HG02588 (cell line): ENCODE measurements around the gene PLCD3.
"Not testable (repeated sequence)": the region's sequence is repeated elsewhere in the genome, so short reads cannot be mapped to it uniquely, and the experiment has no call there.

Experiments used
- ATAC-seq: cut with Tn5 transposase; IDR thresholded peaks from one replicate; pipeline ENCODE4 v1.9.1; 2021; ENCODE audit warnings: mild to moderate bottlenecking, moderate library complexity; ENCODE audit not compliant: unreplicated experiment

The PLCD3 gene

DNA sequence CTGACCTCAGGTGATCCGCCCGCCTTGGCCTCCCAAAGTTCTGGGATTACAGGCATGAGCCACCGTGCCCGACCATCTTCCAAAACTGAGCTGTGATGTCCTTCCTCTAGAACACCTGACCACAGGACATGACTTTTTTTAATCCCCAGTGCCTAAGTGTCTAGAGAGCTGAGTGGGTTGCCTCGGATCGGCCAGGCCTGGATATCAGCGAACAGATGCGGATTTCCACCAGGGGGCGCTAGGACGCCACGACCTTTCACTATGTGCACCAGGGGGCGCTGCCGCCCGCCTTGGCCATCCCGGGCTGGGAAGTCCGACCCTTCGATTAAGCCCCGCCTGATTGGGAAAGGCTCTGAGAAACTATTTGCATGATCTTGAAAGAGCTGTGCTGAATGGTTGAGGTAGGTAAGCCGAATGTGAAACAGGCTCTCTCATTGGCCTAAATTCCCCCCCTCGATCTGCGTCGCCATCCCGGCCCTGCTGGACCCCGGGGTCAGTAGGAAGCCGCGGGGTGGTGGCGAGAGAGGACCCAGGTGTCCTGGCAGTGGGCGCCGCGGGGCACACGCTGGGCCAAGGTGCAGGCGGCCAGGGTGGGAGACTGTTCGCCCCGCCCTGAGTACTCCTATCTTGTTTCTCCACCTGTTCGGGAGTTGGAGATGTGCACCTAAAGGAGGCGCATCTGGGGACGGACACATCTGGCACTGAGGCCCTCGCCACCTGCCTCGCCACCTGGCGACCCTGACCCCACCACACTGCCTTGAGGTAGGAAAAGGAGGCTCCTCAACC lies 3.1 kb upstream of the PLCD3 start, which contains the start of gene ACBD4:
TSS of gene ACBD4 (plus strand) at position 496 of the 786 bp plus-strand sequence. CDS start 458 bp downstream, outside the sequence.
- ATAC-seq: peak; percentile 70

DNA sequence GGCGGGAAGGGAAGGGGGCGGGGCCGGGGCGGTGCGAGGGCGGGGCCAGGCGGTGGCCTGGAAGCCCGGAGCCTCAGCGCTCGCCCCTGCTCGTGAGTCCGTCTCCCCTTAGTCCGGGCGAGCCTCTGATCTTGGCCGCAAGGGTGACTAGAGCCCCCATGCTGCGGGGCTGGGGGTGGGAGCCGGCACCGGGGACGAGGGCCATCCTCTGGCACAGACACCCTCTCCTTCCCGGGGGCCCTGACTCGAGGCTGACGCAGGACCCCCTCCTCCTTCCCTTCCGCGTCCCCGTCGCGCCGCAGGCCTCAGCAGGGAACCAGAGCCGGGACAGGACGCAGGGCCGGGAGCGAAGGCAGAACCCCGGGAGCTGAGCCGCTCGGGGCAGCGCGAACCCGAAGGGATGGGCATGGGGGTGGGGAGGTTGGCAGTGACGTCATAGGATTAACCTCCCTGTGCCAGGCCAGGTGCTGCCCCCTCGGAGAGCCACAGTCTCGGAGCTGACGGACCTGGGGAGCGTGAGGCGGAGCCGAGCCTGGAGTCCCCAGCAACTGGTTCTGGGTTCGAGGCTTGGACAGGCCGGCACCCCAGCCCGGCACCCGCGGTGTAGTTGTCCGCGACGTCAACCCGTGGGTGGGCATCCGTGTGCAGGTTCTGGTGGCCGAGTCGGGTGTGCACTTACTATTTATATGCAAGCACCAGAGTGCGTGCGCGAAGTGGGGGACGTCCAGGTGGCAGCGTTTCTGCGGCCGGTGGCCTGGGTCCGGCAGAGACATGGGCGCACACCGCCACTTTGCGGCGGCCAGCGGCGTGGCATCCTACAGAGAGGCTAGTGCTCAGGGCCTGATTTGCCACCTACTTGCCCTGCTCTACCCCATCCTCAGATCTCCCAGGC lies 503 bp upstream of the PLCD3 start:
- no peak for ATAC-seq

- no peak for ATAC-seq
Measured at GRCh38 chr17:45131616-45132319, 547 bp downstream of the PLCD3 start.

- ATAC-seq: no peak
Measured at GRCh38 chr17:45130681-45131615, 1.4 kb downstream of the PLCD3 start.

DNA sequence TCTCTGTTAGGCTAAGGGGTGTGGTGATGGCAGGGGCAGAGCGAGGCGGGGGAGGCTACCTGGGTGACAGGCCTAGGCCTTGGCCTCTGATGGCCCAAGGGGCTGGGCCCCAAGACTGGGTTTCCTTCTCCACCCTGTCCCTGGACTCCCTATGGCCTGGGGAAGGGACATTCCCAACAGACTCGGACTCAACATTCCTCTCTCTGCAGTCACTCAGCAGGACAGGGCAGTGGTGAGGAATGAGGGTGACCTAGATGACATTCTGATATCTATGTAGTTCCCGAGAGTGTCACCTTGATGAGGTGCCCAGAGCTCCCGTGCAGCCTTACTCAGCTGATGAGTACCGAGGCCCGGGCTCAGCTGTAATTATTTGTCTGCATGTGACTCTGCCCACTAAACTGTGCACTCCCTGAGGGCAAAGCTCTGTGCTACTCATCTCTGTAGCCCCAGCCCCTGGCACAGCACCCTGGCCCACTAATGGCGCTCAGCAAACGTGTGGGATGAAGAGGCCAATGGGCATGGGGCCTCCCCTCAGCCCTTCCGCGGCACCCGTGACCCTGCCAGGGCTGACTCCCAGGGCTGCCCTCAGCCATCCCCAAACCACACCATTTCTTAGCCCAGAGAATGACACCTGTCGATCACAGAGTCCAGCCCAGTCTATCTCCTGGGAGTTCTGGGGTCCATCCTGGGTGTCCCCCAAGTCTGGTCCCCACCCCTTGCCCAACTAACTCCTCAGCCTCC lies 2.2 kb downstream of the PLCD3 start:
- no peak for ATAC-seq

DNA sequence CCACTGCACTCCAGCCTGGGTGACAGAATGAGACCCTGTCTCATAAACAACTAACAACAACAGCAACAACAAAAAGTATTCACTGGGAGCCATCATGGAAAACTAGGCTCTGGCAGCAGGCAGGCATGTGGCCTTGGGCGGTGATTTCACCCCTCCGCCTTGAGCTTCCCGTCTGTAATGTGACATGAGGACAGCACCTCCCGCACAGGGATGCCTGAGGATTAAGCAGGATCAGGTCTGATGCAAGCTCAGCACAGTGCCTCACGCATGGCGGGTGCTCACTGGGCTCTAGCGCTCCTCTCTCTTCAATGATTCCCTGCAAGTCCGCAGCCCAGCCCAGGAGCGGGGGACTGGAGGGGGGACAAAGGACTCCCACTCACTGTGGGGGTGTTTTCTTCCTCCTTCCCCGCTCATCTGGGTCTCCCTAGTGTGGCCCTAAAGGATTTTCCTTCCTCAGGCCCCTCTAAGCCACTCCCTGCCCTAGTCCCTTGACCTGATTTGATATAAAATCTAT lies 2.8 kb downstream of the PLCD3 start:
- ATAC-seq: no peak

GRCh38 chr17:45128989-45129388 lies 3.3 kb downstream of the PLCD3 start:
- no peak for ATAC-seq

DNA sequence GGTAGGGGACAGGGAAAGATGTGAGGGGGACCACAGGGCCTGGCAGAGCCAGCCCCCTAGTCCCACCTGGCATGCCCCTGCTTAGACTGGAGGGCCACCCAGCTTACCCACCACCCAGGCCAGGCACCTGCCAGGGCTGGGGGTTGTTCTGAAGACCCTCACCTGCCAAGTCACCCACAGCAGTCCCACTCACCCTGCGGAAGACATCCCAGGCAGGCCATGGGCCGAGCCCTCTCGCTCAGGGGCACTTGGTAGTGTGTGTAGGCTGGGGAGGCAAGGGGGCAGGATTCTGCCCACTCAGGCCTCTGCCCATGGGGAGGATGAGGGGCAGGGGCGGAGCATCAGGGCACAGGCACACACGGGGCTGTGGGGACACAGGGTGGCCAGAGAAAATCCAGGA lies 4.0 kb downstream of the PLCD3 start:
- ATAC-seq: no peak

DNA sequence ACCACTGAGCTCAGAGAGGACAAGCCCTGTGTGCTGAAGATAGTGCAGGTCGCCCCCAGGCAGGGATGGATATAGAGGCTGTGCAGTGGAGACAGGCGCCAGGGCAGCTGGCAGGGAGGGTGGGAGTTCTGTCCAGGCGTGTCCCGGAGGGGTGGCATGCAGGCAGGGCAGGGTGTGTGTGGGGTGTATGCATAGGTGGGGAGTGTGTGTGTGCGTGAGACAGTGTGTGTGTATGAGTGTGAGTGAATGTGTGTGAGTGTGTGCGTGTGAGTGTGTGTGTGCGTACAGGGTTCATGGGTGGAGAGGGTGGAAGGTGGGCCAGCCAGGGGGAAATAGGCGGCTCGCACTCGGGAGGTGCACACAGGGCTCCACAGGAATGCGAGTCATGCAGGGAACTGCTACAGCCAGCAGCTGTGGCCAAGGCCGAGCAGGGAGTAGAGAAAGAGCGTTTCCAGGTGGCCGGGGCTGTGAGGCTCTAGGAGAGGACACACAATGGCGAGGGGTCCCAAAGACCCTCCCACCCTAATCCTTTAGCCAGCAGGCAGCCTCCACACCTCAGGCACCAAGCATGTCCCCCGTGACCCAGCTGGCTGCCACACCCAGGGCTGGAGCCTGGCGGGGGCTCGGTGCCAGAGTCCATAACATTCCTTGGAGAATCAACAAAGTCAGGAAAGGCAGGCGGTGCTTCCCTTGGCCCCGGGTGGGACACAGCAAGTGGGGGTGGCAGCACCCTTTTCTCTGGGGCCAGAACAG lies 4.6 kb downstream of the PLCD3 start:
- ATAC-seq: no peak

DNA sequence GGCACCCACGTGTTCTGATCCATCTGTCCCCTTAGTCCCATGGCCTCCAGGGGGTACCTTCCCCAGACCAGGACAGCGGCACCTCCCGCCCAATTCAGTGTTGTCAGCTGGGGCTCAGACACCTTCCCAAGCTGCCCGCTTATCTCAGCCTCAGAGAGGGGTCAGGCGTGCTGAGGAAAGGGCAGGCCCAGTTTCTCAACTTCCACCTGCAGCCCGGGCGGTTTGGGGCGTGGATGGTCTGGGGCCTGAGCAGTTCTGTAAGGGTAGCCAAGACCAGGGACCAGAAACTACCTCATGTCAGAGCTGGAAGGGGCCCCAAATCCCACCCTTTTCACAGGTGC lies 5.1 kb downstream of the PLCD3 start:
- no peak for ATAC-seq

DNA sequence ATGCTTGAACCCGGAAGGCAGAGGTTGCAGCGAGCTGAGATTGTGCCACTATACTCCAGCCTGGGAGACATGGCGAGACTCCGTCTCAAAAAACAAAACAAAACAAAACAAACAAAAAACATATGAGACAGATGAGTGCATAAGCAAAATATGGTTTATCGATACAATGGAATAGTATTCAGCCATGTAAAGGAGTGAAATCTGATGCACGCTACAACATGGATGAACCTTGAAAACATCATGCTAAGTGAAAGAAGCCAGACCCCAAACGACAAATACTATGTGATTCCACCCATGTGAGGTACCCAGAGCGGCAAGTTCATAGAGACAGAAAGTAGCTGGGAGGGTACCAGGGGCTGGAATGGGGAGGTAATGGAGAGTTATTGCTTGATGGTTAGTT lies 6.8 kb downstream of the PLCD3 start:
- ATAC-seq: no peak

GRCh38 chr17:45124797-45125122 lies 7.6 kb downstream of the PLCD3 start:
- not testable (repeated sequence) for ATAC-seq

DNA sequence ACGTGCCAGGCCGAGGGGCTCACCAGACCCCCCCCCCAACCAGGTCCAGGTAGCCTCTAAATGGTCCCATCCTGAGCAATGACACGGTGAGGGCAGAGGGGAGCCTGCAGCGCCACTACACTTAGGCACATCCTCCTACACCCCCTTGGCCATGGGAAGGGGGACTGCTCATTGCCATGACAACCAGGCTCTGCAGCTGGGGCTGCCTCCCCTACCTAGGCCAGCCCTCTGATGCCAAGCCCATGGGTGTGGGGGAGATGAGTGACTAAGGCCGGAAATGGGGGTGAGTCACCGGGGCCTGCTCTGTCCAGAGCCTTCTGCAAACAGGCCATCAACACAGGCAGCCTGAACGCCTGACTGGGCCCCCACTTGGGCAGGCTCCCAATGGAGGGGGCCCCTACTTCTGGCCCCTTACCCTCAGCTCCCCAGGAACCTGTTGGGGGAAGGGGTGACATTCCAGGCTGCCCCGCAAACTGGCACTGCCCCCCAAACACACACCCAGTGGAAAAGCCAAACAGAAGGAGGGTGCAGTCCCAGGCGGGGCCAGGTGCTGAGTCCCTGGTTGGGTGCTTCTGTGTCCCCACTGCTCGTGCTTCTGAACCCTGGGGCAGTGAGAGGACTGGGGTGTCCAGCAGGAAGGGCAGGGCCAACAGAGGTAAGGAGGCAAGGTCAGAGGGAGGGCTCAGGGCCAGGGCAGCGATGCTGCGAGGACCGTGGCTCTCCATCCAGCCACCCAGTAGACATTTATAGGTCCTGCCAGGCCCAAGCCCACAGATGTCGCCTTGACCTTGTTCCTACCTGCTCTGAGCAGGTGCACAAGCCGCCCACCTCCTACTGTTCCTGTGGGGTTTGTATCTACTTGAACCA lies 8.2 kb downstream of the PLCD3 start:
- ATAC-seq: no peak

DNA sequence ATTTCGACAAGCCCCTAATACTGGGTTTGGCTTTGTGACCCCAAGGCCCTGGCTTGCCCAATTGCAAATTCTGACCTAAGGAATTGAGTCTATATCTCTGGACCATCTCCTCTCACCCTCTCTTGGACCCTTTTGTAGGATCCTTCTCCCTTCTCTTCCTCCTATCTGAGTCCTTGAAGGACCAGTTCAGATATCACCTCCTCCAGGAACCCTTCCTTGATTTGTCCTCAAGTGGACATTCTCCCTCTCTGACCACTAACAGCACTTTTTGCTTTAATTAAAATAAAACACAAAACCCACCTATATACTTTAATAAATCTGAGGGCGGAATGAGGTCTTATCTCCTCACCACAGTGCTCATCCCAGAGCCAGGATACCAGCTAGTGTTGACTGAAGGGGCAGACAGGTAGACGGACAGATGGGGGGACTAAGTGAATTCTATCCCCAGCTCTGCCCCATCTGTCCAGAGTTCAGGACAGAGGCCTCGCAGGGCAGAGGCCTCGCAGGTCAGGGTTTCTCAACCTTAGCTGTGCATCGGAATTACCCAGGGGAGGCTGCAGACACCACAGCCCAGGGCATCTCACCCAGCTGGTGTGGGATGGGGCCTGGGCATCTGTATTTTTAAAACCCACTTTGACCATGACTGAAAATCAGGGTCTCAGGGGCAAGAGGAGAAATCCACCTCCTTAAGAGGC lies 9.1 kb downstream of the PLCD3 start:
- ATAC-seq: no peak

- ATAC-seq: no peak
Measured at GRCh38 chr17:45121055-45121454, 11.3 kb downstream of the PLCD3 start.

DNA sequence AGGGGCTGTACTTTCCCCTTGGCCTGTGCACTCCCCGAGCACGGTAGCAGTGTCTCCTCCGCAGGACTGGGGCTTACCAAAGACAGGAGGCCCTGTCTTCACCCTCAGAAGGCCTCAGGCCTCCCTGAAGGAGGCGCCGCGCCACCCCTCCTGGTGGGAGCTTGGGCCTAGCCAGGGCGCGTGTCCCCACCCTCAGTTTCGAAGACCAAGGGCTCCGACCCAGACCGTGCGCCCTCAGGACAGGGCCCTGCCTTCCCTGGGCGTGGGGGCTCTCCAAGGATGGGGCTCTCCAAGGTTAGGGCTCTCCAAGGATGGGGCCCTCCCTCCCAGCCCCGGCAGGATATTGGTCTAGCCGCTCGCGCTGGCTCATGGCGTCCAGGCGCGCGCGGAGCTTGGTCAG lies 11.8 kb downstream of the PLCD3 start:
- ATAC-seq: no peak

DNA sequence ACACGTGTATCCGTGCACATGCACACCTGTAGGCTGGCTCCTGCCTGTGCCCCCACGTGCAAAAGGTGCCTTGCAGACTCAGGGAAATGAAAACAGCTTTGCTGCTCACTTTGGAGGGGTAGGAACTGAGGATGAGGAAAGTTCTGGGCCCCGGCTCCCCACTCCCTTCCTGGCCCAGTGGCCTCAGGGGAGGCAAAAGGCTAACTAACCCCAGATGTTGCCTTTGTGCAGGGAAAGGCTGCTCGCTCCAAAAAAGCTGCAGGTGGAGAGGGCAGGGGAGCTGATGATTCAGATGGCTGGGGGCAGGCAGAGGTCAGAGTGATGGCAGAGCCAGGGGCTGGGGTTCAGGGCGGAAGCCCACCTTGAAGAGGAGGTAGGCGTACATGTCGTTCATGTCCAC lies 12.4 kb downstream of the PLCD3 start:
- no peak for ATAC-seq
